ENCODE results near the gene DEK.

GRCh38 chr6:18306977-18307376 is 42.6 kb upstream of the DEK start:
- TF ChIP-seq, protein P1, sequence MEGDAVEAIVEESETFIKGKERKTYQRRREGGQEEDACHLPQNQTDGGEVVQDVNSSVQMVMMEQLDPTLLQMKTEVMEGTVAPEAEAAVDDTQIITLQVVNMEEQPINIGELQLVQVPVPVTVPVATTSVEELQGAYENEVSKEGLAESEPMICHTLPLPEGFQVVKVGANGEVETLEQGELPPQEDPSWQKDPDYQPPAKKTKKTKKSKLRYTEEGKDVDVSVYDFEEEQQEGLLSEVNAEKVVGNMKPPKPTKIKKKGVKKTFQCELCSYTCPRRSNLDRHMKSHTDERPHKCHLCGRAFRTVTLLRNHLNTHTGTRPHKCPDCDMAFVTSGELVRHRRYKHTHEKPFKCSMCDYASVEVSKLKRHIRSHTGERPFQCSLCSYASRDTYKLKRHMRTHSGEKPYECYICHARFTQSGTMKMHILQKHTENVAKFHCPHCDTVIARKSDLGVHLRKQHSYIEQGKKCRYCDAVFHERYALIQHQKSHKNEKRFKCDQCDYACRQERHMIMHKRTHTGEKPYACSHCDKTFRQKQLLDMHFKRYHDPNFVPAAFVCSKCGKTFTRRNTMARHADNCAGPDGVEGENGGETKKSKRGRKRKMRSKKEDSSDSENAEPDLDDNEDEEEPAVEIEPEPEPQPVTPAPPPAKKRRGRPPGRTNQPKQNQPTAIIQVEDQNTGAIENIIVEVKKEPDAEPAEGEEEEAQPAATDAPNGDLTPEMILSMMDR (optimal IDR thresholded peaks at IDR 0.05 in 1 of 3, IDR thresholded peaks at IDR 0.05 in 1 of 3, conservative IDR thresholded peaks at IDR 0.05 in 1 of 3; ENCODE audit: extremely low read depth in 1 of 3, insufficient read depth in 2 of 3, low read length in 3 of 3): no peak
- TF ChIP-seq EZH2 (IDR thresholded peaks at IDR 0.05; ENCODE audit: low read length): no peak

Data from keratinocyte (primary cell).